ENCODE measurements around the gene SPOCK1.
"Not testable (repeated sequence)": the region's sequence is repeated elsewhere in the genome, so short reads cannot be mapped to it uniquely, and the experiment has no call there.

SPOCK1 gene

GRCh38 chr5:137502632-137503031 is 3.5 kb upstream of the SPOCK1 start:
- H3K4me3 ChIP-seq, result no peak overlapping the region
- no peak for DNase-seq (ENCODE audit: low spot score)
- no peak overlapping the region for H3K27ac ChIP-seq
- no peak for TF ChIP-seq CTCF (IDR thresholded peaks at IDR 0.05)

GRCh38 chr5:137501846-137502406 is 2.8 kb upstream of the SPOCK1 start:
- no peak overlapping the region for H3K27ac ChIP-seq
- H3K4me3 ChIP-seq, result no peak overlapping the region
- no peak for DNase-seq (ENCODE audit: low spot score)
- TF ChIP-seq CTCF (IDR thresholded peaks at IDR 0.05), result no peak

- H3K4me3 ChIP-seq, result no peak overlapping the region
- no peak for TF ChIP-seq CTCF (IDR thresholded peaks at IDR 0.05)
- no peak overlapping the region for H3K27ac ChIP-seq
- DNase-seq (ENCODE audit: low spot score), result no peak
These were observed 2.1 kb upstream of the SPOCK1 start for GRCh38 chr5:137501226-137501625.

GRCh38 chr5:137500615-137501225 is 1.6 kb upstream of the SPOCK1 start:
- DNase-seq (ENCODE audit: low spot score), result no peak
- Histone ChIP-seq H3K4me3 (no peak overlapping the region), H3K27ac (no peak overlapping the region)
- no peak for TF ChIP-seq CTCF (IDR thresholded peaks at IDR 0.05)

GRCh38 chr5:137499506-137499847 is 351 bp upstream of the SPOCK1 start:
- H3K27ac ChIP-seq; H3K4me3 ChIP-seq; DNase-seq (ENCODE audit: low spot score): not testable (repeated sequence)

GRCh38 chr5:137498301-137498735 is 808 bp downstream of the SPOCK1 start:
- Histone ChIP-seq H3K27ac (peak overlapping the region in 1 of 2 donors; percentile 60), H3K4me3 (peak overlapping the region; percentile 76)
- TF ChIP-seq CTCF (IDR thresholded peaks at IDR 0.05), result no peak
- DNase-seq (ENCODE audit: low spot score), result no peak

- no peak for DNase-seq (ENCODE audit: low spot score)
- Histone ChIP-seq H3K4me3 (peak overlapping the region; percentile 76), H3K27ac (peak overlapping the region in 1 of 2 donors; percentile 60)
- TF ChIP-seq CTCF (IDR thresholded peaks at IDR 0.05), result no peak
These were observed 1.5 kb downstream of the SPOCK1 start for GRCh38 chr5:137497396-137498290.
